Endometrial microvascular endothelial cells (primary cell): ENCODE results near the gene DPP4. TPM values are rescaled to one million over a fixed set of nuclear protein-coding genes. Genes with fewer than 3 reads are reported as not detected.

Source experiments
- in situ Hi-C: cut with HindIII; loops from 2 replicates; pipeline ENCODE4 v1.10.0; 2017; ENCODE audit warnings: low sequenced_read_pairs, low pct_unique_long_range_greater_than_20kb; ENCODE audit errors: inconsistent ontology term
- total RNA-seq: library from RNA; depleted of rRNA; stranded (reverse); fragments of >200 nt; gene quantifications from one replicate; pipeline ENCODE4 v1.2.3, GENCODE V29; 2015; ENCODE audit errors: inconsistent ontology term

DPP4 gene
- total RNA-seq = 99.1 TPM

DNA sequence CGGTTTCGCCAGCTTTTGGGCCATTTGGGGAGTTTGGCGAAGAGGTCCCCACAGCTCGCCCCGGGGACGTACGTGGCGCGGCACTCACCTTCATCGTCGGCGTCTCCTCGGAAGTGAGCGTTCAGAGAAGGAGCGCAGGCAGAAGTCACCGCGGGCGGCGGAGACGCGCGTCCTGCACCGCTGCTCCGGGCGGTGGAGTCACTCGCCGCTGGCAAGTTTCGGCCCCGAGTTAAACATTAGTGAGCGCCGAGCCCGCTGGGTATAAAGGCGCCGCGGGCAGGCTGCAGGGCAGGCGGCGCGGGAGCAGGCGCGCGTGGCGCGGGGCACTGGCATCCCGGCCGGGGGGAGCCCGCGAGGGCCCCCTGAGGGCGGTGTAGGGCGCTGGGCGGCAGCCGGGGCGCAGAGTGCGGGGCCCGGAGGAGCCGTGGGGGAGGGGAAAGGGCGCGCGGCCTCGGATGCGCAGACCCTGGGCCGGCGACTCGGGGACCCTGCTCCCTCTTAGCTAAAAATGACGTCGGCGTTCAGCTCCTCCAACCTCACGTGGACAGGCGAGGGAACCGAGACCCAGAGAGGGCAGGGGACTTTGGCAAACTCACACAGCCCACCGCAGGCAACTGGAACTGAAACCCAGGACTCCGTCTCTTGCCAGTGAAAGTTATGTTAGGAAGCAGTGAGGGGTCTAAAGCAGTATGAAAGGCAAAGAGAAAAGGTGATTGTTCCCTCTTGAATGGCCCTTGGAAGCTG is at the start of gene DPP4:
TSS of gene DPP4 (minus strand) at position 328 of the 744 bp plus-strand sequence. CDS start at position 94, 234 bp downstream.
- in situ Hi-C loops = no loop called here

DNA sequence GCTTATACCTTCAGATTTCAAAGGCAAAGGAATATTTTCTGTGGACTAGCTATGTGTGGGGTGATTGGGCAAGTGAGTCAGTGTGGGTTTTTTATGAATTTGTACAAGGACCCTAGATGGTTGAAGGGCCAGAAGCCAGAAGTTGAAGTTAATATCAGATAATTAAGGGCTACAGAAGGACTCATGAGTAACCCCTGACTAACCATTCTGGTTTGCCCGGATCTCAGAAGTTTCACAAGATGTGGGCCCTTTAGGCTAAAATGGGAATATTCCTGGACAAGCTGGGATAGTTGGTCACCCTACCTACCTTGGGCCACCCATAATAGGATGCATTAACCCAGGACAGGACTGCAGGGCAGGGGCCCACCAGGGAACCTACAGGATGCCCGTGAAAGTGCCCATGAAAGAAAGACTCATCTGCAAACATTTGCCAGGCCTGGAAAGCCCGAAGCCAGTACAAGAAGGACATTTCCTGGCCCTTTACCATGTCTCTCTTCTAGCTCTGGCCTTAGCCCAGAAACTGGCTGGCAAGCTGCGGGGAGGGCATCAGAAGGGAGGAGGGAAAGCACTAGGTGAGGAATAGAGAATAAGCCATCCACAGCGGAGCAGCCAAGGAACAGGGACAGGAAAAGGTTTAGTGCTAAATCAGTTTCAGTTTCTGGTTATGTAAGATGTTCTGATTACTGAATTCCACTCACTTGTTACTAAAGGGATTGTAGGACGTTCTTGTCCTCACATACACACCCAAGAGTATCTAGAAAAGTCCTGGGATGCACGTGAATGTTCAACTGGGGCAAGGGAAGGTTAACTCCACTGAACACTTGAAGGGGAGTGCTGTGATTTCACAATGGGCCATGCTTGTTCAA is 44.4 kb upstream of the DPP4 start:
- in situ Hi-C loops = no loop called here

DNA sequence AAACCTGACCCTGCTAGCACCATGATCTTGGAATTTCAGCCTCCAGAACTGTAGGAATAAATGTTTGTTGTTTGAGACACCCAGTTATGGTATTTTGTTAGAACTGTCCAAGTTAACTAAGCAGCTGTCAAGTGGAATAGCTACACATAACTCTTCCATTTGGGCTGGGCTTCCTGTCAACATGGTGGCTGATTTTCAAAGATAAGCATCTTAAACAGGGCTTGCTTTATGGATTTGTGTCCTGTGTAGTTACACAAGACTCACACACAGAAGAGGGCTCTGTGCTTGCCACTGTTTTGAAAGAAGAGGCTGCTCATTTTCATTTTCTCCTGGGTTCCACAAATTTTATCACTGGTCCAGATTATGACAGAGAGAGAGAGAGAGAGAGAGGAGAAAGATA is 42.3 kb upstream of the DPP4 start:
- in situ Hi-C loops = no loop called here

DNA sequence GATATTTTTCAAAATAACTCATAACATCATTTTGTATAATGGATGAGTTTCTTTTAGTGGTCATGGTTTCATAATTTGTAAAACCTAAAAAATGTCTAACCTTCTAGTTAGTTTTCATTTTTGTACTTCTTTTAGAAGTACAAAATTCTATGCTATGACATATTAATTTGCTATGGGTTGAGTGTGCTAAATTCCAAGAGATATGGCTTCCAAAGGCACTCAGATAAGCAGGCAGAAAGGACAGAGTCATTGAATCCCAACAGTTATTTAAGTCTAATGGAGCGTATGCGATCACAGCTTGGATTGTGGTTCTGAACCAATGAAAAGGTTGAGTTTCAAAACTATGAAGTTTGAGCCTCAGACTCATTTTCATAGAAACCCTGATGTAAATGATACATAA is 41.1 kb upstream of the DPP4 start:
- in situ Hi-C loops = no loop called here

DNA sequence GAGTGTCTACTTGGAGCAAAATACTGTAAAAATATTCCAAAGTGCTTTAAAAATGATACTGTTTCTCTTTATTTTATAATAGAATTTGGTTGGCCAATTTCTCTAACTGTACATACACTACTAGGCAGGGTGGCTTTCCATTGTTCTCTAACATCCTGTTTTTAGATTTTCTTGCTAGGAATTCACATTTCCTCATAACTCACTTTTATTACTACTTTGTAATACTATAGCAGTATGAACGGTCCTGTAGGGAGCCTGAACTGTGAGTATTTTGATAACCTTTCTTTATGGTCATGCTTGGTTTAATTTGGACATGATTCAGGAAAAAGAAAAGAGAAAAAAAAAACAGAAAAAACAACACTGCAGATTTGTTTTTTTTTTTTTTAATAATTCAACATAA is 40.3 kb upstream of the DPP4 start:
- in situ Hi-C loops = no loop called here

DNA sequence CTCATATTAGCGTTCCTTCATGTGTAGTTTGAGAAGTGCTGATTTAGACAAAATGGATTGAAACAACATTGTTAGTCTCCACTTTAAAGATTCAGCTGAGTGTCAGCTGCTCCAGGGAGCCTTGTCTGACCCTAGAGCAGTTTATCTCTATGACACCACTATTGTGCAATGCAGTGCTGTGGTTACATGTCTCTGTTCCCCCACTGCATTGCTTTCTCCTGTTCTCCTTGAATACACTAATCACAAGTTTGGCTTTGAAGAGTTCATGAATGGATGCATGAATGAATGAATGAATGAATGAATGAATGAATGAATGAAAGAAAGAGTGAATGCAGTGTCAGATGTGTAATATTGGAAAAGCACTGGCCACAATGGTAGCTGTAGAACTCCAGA is 39.8 kb upstream of the DPP4 start:
- in situ Hi-C loops = no loop called here

DNA sequence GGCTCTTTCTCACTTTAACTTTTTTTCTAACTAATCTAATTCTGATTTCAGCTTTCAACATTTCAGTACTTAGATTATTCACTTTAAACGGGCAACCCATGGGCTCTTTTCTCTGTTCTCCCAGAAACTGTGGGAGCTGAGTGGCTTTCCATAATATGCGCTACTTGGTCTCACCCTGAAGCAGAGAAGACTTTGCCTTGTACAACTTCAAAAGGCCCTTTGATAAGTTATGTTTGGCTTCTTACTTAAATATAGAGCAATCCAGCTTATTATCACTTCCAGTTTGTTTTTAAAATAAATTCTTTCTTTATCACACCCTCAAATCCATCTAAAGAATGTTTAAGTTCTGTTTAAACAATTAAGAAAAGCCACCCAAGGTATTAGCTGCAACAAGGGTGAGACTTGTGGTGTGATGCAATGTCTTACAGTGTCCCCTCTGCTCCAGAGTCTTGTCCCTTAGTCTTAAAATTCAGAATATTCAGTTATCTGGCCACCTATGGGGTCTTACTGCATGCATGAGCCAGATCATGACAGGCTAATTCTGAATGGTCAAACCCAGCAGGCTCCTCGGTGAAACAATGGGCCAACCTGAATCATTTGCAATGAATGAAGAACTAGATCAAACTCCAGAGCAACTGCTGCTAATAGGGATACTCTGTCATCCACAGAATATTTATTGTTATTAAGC is 39.2 kb upstream of the DPP4 start:
- in situ Hi-C loops = no loop called here

DNA sequence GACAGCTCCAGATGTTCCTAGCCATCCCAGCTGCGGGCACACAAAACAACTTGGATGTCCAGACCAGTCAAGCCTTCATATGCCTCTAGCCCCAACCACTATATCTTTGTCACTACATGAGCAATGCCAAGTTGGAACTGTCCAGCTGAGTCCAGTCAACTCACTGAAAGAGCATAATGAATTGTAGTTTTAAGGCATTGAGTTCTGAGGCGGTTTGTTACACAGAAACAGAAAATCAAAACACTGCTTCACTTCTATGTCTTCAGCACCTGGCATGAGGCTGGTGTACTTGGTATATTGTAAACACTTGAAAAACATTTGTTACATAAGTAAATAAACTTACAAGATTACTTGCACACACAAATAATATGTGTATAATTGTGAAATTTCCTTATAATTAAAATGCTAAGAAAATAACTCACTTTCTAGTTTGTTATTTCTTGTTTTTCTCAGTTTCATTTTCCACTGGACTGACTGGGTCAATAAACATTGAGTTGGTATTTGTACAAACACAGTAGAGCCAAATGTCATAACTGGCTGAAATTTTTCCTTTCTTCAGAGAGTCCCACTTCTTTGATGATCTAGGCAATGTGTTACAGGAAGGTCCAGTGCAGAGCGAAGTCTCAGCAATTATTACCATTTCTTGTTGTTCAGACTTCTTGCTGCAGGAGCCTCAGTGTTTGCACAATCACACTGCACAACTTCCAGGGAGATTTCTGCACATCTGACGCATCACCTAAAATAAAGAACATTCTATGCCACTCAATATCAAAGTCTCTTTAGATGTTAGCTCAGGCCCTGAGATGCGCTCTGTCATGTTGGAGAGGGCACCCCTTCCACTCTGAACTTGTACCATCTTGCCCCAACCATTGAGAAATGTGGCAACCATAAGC is 38.2 kb upstream of the DPP4 start:
- in situ Hi-C loops = no loop called here

DNA sequence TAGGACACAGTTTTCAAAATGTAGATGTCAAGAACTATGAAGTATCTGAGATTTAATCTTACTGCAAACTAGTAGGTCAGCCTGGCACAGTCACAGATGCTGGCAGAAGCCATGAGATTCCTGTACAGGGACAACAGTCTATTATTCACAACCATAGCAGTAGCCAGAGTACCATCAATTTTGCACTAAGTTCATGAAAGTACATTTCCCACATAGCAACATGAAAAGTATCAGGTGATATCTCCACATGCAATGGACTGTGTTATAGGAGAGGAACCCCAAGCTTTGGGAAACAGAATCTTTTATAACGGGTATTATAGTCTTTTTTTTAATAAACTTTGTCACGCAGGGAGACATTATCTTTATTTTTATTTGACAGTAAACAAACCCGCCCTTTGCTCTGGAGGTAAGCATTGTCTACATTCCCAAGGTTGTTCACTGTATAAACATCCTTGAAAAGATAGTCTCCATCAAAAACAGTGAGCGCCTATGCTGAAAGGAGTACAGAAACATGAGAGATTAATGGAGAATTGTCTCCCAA is 33.4 kb upstream of the DPP4 start:
- in situ Hi-C loops = no loop called here

DNA sequence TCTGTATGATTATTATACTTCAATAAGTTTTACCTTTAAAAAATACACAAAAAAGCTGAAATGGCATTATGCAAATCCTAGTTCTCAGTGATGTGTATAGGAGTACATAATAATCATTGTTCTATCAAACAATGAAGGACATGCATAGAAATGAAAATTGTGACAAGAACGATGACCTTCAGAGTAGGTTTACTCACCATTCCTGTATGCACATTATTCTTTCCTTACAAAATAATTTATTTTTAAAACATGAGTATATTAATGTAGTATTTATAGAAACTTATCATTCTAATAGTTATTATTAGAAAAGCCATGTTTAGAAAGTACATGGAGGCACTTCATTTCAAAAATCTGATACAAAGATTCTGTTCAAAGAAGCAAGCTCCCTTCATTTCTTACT is 32.7 kb upstream of the DPP4 start:
- in situ Hi-C loops = no loop called here

DNA sequence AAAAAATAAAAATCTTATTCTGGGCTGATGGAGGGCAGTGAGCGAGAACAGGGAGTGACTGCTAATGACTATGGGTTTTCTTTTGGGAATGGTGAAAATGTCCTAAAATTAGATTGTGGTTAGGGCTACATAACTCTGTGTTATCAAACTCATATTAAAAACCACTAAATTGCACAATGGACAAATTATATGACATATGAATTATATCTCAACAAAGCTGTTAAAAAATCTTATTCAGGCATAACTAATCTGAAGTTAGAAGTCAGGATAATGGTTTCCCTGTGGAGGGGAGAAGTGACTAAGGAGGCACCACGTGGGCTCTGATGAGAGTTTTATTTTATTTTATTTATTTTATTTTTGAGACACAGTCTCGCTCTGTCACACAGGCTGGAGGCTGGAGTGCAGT is 32.1 kb upstream of the DPP4 start:
- in situ Hi-C loops = no loop called here

DNA sequence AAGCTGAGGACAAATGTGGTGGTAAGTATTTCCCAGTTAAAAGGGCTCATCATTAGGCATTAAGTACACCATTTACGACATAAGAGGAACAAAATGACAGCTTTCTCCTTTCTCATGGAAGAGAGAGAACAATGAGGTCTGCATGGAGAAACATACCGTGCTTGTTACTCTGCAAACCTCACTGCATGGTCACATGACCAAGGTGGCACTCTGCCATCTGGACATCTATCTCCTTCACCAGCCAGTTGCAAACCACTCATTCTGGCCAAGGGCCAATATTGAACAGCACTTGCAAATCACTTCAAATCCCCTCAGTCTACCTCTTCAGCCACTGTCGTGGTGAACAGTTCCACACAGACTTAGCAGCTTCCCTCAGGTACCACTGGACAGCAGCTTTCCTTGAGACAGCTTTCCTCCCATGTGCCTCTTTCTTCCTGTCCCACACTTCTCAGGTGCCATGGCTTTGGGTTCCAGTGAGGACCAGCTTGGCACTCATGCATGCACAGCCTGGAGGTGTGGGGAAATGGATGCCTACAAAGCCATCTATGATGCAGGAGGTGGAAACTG is 29.5 kb upstream of the DPP4 start:
- in situ Hi-C loops = no loop called here

DNA sequence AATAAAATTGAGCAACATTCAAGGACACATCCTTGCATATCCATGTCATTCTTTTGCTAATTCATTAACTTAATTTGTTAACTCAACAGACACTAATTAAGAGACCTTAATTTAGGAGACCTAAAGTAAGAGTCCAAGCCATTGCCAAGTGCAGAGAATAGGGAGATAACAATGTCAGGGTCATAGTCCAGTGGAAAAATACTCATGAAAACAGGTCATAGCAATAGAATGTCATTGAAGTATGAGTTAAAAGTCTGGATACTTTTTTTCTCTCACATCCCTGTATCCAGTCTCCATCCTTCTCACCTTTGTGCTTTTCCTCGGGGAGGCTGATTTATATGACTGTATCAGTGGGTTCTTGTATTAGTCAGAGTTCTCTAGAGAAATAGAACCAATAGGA is 26.6 kb upstream of the DPP4 start:
- in situ Hi-C loops = no loop called here

DNA sequence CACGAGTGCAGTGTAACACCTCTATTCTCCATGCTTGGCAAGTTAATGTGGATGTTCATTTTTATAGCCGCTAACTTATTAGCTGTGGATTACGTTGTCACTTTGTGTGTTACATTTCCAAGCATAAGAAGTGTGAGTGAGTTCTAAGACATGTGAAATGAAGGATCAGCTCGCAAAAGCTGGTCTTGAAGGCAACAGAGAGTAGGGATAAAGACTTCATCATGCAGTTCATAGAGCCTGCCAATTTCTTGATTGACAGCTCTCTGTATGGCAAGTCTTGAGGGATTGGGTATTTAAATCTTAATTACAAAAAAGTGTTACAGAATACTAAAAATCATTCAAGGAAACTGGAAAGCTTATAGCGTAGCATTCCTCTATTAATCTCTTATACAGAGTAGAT is 25.8 kb upstream of the DPP4 start:
- in situ Hi-C loops = no loop called here

DNA sequence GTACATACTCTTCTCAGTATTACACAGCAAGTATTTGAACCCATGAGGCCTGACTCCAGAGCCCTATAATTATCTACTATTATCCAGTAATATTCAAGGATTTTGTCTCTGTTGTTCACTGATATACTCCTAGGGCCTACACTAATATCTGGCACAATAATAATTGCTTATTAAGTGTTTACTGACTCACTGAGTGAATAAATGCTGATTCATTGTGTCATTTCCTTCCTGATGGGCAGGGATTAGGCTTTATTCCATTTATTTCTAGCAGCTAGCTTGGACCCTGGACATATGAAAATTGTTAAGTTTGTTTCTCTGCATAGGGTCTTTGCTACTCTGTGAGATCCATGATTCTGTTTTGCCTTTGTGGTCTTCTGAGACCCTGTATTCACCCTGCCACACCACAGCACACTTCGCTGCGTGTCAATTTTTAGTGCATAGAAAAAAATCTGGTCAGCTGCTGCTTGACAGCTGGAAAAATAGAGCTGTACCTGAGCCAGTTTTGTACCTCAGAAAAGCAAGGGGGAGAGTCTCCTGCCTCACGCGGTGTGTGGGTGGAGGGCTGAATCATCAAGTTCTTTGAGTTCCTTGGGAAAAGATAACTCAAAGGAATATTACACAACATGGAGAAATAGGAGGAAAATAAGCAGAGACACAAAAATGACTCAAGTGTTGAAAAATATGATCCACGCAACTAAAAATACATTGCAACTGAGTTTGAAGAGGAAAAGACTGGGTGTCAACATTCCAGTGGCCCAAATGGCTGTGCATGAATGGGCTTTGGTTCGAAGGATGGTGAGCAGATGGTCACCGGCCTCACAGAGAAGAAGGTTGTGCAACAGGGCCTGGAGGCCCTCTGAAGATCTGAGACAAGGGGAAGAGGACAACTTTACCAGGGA is 18.9 kb upstream of the DPP4 start:
- in situ Hi-C loops = no loop called here

DNA sequence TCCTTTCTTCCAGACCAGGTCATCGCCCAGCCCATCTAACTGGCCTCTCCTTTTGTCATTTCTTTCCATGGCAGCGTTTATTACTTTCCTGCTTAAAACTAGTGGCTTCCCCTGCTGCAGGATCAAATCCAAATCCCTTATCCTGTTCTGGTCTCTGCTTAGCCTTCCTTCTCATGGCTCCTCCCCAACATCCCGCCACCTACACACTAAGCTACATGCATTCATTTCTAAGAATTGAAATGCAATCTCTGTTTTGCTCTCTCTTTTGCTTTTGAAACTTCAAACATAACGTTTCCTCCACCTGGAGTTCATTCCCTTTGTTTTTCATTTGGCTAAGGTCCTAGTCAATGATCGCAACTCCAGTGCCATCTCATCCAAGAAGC is 18.0 kb upstream of the DPP4 start:
- in situ Hi-C loops = no loop called here

DNA sequence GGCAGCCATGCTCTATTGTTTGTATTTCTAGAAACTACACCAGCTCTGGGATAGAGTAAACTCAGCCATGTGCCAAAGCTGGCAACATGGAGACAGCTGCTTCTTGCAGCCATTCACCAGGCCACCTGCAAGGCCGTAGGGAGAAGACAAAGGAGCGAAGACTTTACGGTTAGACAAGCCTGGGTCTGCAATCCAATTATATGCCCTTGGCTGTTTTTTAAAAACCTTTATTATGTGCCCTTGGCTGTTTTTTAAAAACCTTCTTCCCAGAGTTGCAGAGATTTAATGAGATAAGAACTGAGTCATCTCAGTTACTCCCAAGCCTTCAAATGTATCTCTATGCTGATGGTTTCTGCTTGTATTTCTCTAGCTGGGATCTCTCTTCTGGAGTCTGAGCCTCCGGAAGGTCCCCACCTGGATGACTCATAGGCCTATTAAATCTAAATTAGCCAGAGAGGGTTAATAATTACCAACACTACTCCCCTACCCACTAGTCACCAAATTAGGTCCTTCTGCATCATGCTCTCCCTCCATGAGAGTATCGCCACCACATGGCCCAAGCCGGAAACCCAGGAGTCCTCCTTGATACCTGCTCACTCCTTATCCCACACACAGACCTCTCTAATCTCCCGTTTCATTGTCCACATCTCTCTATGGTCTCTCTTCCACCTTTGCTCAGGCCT is 17.5 kb upstream of the DPP4 start:
- in situ Hi-C loops = no loop called here
